VCaP (cell line): ENCODE data around the gene MAN1C1.

ENCODE experiments used
- H3K27ac ChIP-seq: fragments of 450-650 bp; 2 replicates; pipeline ENCODE4 v1.5.1; 2017
- CTCF ChIP-seq: fragments of 450-650 bp; conservative IDR thresholded peaks from 2 replicates; pipeline ENCODE4 v1.5.1; 2017; ENCODE audit warnings: mild to moderate bottlenecking, moderate library complexity

MAN1C1 gene

DNA sequence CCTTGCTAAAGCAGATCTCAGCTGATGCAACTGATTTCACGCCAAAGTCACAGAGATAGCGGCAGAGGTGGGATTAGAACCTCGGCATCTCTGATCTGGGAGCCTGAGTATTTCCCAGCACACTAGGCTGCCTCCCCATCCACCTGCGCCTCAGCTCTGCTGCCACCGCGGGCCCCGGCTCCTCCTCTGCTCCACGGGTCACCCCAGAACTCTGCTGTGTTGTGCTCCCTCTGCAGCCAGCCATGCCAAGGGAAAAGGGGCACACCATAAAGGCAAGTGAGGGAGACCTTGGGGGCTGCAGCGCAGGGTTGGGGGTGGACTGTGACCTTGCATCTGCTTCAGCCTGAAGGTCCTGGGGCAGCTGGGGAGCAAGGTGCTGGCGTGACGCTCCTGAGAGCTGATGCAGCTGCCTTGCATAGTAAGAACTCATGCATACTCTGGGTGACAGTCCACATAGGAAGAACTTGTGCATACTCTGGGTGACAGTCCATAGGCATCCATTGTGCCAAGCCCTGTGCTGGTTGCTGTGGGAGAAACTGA, 68.7 kb downstream of the MAN1C1 start:
- no peak overlapping the region for H3K27ac ChIP-seq
- no peak for TF ChIP-seq CTCF

DNA sequence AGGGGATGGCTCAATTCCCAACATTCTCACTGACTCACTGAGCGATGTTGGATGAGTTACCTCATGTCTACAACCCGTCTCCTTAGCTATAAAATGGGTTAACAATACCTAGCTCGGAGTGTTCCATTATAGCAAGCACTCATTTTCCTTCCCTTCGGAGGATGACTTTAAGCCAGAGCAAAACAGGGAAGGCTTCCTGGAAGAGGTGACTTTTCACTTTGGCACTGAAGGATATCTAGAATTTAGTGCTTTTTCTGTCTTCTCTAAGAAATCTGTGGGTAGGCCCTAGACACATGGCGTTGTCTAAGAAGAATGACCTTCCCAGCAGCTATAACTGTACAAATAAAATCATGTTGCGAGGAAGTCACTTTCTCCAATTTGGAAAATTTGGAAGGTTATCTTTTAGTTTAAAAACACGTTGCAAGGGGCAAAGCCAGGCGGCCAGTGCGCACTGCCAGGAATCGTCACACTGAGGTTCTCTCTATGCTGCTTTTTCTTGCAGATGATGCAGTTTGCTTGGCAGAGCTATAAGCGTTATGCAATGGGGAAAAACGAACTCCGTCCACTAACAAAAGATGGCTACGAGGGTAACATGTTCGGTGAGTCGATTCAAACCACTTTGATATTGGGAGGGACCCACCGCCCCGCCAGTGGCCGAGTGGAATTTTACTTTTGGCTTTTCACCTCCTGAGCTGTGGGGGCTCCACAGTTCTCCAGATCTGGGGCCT, 69.5 kb downstream of the MAN1C1 start:
- TF ChIP-seq CTCF = no peak

DNA sequence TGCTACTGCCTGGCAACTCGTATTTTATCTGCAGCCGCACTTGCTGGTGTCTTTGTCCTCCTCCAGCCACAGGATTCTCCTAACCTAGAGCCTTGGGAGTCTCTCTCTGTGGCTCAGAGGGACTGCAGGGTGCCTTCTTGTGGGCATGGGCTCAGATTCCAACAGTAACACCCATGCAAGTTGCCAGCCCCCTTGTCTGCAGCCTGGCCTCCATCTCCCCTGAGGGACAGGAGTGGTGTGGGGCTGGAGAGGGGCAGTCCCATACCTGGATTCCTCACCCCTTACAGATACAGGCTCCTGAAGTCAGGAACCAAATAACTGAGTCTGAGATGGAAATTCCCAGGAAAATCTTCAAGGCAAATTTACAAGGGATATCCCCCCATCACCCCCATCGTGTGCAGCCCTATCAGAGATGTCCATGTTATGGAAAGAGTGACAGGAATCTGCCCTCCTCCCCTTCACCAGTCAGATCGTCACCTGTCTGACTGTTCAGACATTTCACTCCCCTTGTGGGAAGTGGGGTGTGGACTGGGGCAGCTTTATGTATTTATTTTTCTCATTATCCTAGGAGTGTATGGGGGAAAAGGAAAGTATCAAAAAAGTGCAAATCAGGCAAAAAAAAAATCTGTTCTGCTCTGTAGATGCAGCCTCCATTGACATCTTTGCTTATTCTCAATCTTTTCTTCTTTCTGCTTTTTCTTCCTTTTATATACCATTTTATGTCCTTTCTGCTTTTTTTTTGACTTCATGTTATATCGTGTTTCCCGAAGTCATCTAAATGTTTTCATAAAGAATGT, 70.8 kb downstream of the MAN1C1 start:
- TF ChIP-seq CTCF = no peak
- peak overlapping the region; percentile 51; the same call in 1 of the 2 replicates for H3K27ac ChIP-seq

More for the DNA sequence above, 69.5 kb downstream of the MAN1C1 start:
- no peak overlapping the region for H3K27ac ChIP-seq

GRCh38 chr1:25688390-25689119, 72.0 kb downstream of the MAN1C1 start:
- no peak for TF ChIP-seq CTCF
- peak overlapping the region; percentile 51 for H3K27ac ChIP-seq

DNA sequence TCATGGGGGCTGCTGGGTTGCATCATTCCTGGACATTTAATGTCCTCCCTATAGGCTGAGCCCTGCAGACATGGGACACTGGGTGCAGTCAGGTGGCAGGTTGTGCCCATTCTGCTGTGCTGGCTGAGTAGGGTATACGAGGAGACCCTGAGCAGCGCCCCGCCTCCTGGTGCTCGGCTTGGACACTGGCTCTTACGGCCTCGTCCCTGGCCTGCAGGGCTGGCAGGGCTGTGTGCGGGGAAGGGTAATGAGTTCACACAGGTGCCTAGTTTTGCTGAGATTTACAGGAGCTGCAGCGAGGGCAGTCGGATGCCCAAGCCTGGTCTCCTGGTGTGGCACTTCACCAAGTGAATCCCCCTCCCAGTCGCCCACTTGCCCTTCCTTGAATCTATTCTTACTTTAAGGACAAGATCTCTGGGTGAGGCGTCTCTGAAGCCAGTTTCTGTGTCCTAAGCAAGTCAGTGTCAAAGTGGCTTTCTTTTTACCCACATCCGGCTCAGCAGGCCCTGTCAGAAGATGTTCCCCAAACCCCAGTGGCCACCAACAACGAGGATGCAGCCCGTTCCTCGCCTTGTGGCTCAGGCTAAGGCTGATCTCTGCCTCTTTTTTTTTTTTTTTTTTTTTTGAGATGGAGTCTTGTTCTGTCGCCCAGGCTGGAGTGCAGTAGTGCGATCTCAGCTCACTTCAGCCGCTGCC, 73.2 kb downstream of the MAN1C1 start:
- H3K27ac ChIP-seq = no peak overlapping the region
- TF ChIP-seq CTCF = no peak

DNA sequence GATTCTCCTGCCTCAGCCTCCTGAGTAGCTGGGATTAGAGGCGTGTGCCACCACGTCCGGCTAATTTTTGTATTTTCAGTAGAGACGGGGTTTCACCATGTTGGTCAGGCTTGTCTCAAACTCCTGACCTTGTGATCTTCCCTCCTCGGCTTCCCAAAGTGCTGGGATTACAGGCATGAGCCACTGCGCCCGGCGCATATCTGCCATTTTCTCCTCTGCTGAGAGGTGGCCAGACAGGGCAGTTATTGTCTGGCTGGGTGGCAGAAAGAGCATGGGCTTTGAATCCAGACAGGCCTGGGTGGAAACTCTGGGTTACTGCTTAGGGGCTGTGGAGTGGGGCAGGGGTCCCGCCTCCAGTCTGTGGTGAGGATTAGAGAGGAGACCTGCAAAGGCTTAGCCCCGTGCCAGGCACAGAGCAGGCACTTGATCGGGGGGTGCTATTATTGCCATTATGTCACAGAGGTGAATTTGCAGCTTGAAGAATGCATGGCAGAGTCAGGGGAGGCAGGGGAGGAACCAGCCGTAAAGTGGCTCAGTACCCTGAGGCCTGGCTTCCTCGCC, 73.9 kb downstream of the MAN1C1 start:
- no peak for TF ChIP-seq CTCF
- H3K27ac ChIP-seq = no peak overlapping the region
